GM13977 (cell line): ENCODE measurements around the gene TMEM62.
"Not testable (repeated sequence)": the region's sequence is repeated elsewhere in the genome, so short reads cannot be mapped to it uniquely, and the experiment has no call there.

Experiments
- DNase-seq: peaks from one replicate; pipeline ENCODE4 v3.0.0; 2012; ENCODE audit warnings: low spot score
- in situ Hi-C: fragments of 300-500 bp; cut with MboI; formaldehyde crosslinking; loops from one replicate; pipeline ENCODE4 v1.12.0; 2022; ENCODE audit warnings: low sequenced_read_pairs, low pct_unique_long_range_greater_than_20kb, mixed read lengths, inconsistent platforms; ENCODE audit not compliant: unreplicated experiment
- TF ChIP-seq, protein P1 (sequence below): IDR thresholded peaks from 2 replicates; pipeline ENCODE4 v1.5.1; 2012; ENCODE audit warnings: mild to moderate bottlenecking, control low read depth; ENCODE audit not compliant: insufficient read depth; ENCODE audit errors: extremely low read depth, missing control alignments

Gene TMEM62

DNA sequence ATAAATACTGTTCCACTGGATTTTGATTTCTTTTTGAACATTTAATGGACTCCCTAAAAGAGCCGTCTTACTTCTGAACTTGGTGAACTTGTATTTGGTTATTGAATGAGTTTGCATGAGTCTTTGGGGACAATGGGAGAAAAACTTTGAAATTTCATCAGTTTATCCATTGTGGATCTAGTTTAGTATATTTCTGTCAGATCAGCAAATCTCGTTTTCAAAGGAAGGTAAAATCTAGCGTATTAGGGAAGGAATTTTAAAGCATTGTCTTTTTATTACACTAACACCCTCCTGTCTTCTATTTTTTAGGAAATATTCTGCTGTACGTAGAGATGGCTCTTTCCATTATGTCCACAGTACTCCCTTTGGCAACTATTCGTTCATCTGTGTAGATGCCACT lies 12.8 kb downstream of the TMEM62 start:
- TF ChIP-seq, protein P1, sequence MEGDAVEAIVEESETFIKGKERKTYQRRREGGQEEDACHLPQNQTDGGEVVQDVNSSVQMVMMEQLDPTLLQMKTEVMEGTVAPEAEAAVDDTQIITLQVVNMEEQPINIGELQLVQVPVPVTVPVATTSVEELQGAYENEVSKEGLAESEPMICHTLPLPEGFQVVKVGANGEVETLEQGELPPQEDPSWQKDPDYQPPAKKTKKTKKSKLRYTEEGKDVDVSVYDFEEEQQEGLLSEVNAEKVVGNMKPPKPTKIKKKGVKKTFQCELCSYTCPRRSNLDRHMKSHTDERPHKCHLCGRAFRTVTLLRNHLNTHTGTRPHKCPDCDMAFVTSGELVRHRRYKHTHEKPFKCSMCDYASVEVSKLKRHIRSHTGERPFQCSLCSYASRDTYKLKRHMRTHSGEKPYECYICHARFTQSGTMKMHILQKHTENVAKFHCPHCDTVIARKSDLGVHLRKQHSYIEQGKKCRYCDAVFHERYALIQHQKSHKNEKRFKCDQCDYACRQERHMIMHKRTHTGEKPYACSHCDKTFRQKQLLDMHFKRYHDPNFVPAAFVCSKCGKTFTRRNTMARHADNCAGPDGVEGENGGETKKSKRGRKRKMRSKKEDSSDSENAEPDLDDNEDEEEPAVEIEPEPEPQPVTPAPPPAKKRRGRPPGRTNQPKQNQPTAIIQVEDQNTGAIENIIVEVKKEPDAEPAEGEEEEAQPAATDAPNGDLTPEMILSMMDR = no peak
- no peak for DNase-seq

DNA sequence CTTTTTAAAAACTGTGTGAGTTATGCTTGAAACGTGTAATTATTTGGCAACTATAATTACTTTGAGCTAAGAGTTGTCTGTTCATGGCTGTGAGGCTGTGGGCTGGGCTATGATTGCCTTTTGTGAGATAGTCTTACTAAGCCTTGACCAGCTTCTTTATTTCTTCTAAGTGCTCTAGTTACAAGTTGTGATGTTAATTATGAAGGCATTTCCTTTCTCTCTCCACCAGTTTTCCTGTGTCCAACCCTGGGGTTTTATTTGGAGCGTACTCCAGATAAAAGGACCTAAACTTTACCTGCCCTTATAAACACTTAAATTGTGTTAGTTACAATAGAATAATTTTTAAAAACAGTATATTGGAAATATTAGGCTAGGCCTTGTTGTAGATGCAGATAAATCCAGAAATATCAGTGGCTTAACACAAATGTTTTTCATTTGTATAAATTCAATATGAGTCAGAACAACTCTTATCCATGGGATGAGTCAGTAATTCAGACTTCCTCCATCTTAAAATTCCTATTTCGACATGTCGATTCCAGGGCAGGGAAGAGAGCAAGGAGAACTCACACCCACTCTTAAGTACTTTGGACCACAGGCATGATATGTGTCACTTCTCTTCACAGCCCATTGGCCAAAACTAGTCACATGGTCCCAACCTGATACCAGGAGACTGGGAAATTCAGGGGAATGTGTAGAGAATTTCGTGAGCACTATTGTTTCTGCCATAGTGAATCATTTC lies 17.0 kb downstream of the TMEM62 start:
- no peak for DNase-seq
- TF ChIP-seq, protein P1 = no peak
- in situ Hi-C loops = no loop called here

More for the DNA sequence above, 12.8 kb downstream of the TMEM62 start:
- in situ Hi-C loops = no loop called here

DNA sequence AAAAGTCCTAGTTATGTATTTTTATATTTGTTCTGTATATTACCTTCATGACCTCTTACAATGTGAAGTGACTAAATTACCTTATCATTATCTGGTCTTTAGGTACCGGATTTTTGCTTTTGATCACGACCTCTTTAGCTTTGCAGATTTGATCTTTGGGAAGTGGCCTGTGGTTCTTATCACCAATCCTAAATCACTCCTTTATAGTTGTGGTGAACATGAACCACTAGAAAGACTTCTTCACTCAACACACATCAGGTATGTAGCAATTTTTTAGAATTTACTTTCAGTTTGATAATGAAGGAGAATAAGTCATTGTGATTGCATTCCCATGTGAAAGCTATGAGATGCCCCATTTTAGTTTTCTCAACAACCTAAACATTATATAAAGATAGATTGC lies 18.3 kb downstream of the TMEM62 start:
- TF ChIP-seq, protein P1 = no peak
- in situ Hi-C loops = no loop called here
- no peak for DNase-seq

DNA sequence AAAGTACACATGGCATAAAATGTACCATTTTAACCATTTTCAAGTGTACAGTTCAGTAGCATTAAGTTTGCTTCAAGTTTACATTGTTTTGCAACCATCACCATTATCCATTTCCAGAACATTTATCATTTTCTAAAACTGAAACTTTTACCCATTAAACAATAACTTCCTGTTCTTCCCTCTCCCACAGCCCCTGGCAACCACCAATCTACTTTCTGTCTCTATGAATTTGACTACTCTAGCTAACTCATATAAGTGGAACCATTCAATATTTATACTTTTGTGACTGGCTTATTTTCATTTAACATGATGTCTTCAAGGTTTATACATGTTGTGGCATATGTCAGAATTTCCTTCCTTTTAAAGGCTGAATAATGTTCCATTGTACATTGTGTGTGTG lies 19.9 kb downstream of the TMEM62 start:
- in situ Hi-C loops = no loop called here
- DNase-seq = no peak
- TF ChIP-seq, protein P1 = no peak

DNA sequence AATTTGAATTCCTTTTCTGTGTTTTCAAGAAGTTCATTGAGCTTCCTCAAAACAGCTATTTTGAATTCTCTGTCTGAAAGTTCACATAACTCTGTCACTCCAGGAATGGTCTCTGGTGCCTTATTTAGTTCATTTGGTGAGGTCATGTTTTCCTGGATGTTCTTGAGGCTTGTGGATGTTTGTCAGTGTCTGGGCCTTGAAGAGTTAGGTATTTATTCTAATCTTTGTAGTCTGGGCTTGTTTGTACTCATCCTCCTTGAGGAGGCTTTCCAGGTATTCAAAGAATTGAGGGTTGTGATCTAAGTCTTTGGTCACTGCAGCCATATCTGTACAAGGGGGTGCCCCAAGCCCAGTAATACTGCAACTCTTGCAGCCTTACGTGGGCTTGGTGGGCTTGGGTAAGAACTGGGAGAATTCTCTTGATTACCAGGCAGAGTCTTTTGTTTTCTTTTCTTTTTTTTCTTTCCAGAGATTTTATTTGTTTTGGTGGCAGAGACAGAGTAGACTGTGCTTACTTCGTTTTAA lies 32.5 kb downstream of the TMEM62 start:
- TF ChIP-seq, protein P1 = no peak
- in situ Hi-C loops = no loop called here
- DNase-seq = no peak

DNA sequence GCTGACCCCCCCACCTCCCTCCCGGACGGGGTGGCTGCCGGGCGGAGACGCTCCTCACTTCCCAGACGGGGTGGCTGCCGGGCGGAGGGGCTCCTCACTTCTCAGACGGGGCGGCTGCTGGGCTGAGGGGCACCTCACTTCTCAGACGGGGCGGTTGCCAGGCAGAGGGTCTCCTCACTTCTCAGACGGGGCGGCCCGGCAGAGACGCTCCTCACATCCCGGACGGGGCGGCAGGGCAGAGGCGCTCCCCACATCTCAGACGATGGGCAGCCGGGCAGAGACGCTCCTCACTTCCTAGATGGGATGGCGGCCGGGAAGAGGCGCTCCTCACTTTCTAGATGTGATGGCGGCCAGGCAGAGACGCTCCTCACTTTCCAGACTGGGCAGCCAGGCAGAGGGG lies 33.9 kb downstream of the TMEM62 start:
- in situ Hi-C loops, DNase-seq: not testable (repeated sequence)
